Dermis microvascular lymphatic vessel endothelial cell (primary cell): ENCODE measurements around the gene ST6GALNAC5. TPM values are rescaled to one million over a fixed set of nuclear protein-coding genes. Genes with fewer than 3 reads are reported as not detected.
"Not testable (repeated sequence)": the region's sequence is repeated elsewhere in the genome, so short reads cannot be mapped to it uniquely, and the experiment has no call there.

Source experiments
- DNase-seq, 2 donors: peaks; one replicate each; pipeline versions ENCODE4 v3.0.0 to v3.0.0-alpha.2; 2010; ENCODE audit warnings: low read depth in 2 of 2
- total RNA-seq: library from RNA; depleted of rRNA; stranded (reverse); fragments of >200 nt; gene quantifications from 2 replicates; pipeline ENCODE4 v1.2.1, GENCODE V29; 2014

Gene ST6GALNAC5
- total RNA-seq, 1 donor from 2014 or later = not detected

- no peak for DNase-seq
Measured at GRCh38 chr1:76938304-76938703, 71.0 kb downstream of the ST6GALNAC5 start.

GRCh38 chr1:76939050-76939816 is 72.0 kb downstream of the ST6GALNAC5 start:
- DNase-seq = no peak

- no peak for DNase-seq
Measured at GRCh38 chr1:76939817-76940216, 72.5 kb downstream of the ST6GALNAC5 start.

GRCh38 chr1:76940571-76941335 is 73.5 kb downstream of the ST6GALNAC5 start:
- no peak for DNase-seq

- DNase-seq = no peak
Measured at GRCh38 chr1:76942549-76942948, 75.3 kb downstream of the ST6GALNAC5 start.

- no peak for DNase-seq
Measured at GRCh38 chr1:76944942-76945341, 77.7 kb downstream of the ST6GALNAC5 start.

GRCh38 chr1:76948846-76949245 is 81.6 kb downstream of the ST6GALNAC5 start:
- no peak for DNase-seq

GRCh38 chr1:76949503-76949902 is 82.2 kb downstream of the ST6GALNAC5 start:
- DNase-seq = no peak

- DNase-seq = no peak
Measured at GRCh38 chr1:76950306-76950705, 83.0 kb downstream of the ST6GALNAC5 start.

- DNase-seq = no peak
Measured at GRCh38 chr1:76951153-76951552, 83.9 kb downstream of the ST6GALNAC5 start.

- DNase-seq = no peak
Measured at GRCh38 chr1:76955652-76956051, 88.4 kb downstream of the ST6GALNAC5 start.

GRCh38 chr1:76957961-76958360 is 90.7 kb downstream of the ST6GALNAC5 start:
- no peak for DNase-seq

- DNase-seq = no peak
Measured at GRCh38 chr1:76958828-76959227, 91.5 kb downstream of the ST6GALNAC5 start.

- DNase-seq = no peak
Measured at GRCh38 chr1:76959556-76959955, 92.3 kb downstream of the ST6GALNAC5 start.

GRCh38 chr1:76961181-76961819 is 94.0 kb downstream of the ST6GALNAC5 start:
- no peak for DNase-seq

- DNase-seq = no peak
Measured at GRCh38 chr1:76961820-76962207, 94.5 kb downstream of the ST6GALNAC5 start.

- DNase-seq = not testable (repeated sequence)
Measured at GRCh38 chr1:76981267-76981666, 114.0 kb downstream of the ST6GALNAC5 start.

- DNase-seq = no peak
Measured at GRCh38 chr1:76989976-76990375, 122.7 kb downstream of the ST6GALNAC5 start.

- DNase-seq = no peak
Measured at GRCh38 chr1:76993036-76993435, 125.8 kb downstream of the ST6GALNAC5 start.

GRCh38 chr1:76998582-76999223 is 131.4 kb downstream of the ST6GALNAC5 start:
- DNase-seq = no peak

- DNase-seq = no peak
Measured at GRCh38 chr1:77007675-77008074, 140.4 kb downstream of the ST6GALNAC5 start.

- DNase-seq = no peak
Measured at GRCh38 chr1:77010937-77011336, 143.7 kb downstream of the ST6GALNAC5 start.
